Caco-2 (cell line): ENCODE results near the gene SNX6. TPM values are rescaled to one million over a fixed set of nuclear protein-coding genes. Genes with fewer than 3 reads are reported as not detected.
A peak's percentile ranks its signal among the peaks of the same experiment; 100 is the strongest.
"Not testable (repeated sequence)": the region's sequence is repeated elsewhere in the genome, so short reads cannot be mapped to it uniquely, and the experiment has no call there.

Experiments used
- BruUV-seq: library from RNA; stranded (reverse); fragments of 400-500 nt; replicated peaks from 2 replicates; lab custom pipeline; 2021; lab: Mats Ljungman, UMichigan
- CTCF ChIA-PET: fragments of 300-600 bp; sonication (Branson Sonifier 250); formaldehyde crosslinking; loops from one replicate; lab custom pipeline; 2022; ENCODE audit warnings: antibody characterized with exemption; lab: Charles Lee
- POLR2A ChIA-PET: fragments of 300-600 bp; sonication (Branson Sonifier 250); formaldehyde crosslinking; loops from one replicate; lab custom pipeline; 2022; ENCODE audit warnings: antibody characterized with exemption; lab: Charles Lee
- DNase-seq, 2 experiments: peaks; one replicate each; pipeline versions ENCODE4 v3.0.0 to v3.0.0-alpha.2; 2020 to 2022
- H3K27me3 ChIP-seq: replicated peaks from 2 replicates; pipeline ENCODE4 v1.6.0; 2011; ENCODE audit warnings: low read length; ENCODE audit not compliant: control insufficient read depth, insufficient read depth
- H3K36me3 ChIP-seq: 2 replicates; pipeline ENCODE4 v1.5.1; 2011; ENCODE audit warnings: low read length; ENCODE audit not compliant: control insufficient read depth, insufficient read depth
- H3K4me1 ChIP-seq: fragments of 250-450 bp; sonication (Bioruptor Pico); 2 replicates; pipeline ENCODE4 v1.5.1; 2020; ENCODE audit warnings: mild to moderate bottlenecking
- H3K4me3 ChIP-seq: 2 replicates; pipeline ENCODE4 v1.5.1; 2011; ENCODE audit warnings: low read depth, mild to moderate bottlenecking, control low read depth, low read length
- H3K9me3 ChIP-seq: fragments of 250-450 bp; sonication (Bioruptor Pico); 2 replicates; pipeline ENCODE4 v1.5.1; 2020; ENCODE audit warnings: mild to moderate bottlenecking, moderate library complexity
- H3K27ac Mint-ChIP-seq: one replicate; pipeline ENCODE4 v1.8.0; 2022; ENCODE audit warnings: mixed read lengths; ENCODE audit not compliant: unreplicated experiment
- H3K27me3 Mint-ChIP-seq: one replicate; pipeline ENCODE4 v1.8.0; 2022; ENCODE audit warnings: mixed read lengths; ENCODE audit not compliant: insufficient read depth, unreplicated experiment
- H3K36me3 Mint-ChIP-seq: one replicate; pipeline ENCODE4 v1.8.0; 2022; ENCODE audit warnings: mild to moderate bottlenecking, mixed read lengths; ENCODE audit not compliant: insufficient read depth, unreplicated experiment
- H3K4me1 Mint-ChIP-seq: one replicate; pipeline ENCODE4 v1.8.0; 2022; ENCODE audit warnings: low read depth, mixed read lengths; ENCODE audit not compliant: unreplicated experiment
- H3K4me3 Mint-ChIP-seq: one replicate; pipeline ENCODE4 v1.8.0; 2022; ENCODE audit warnings: mild to moderate bottlenecking, moderate library complexity, mixed read lengths; ENCODE audit not compliant: unreplicated experiment
- H3K9me3 Mint-ChIP-seq: one replicate; pipeline ENCODE4 v1.8.0; 2022; ENCODE audit warnings: mixed read lengths; ENCODE audit not compliant: unreplicated experiment
- intact Hi-C: fragments of 100-400 bp; cut with micrococcal nuclease; formaldehyde crosslinking; loops from one replicate; pipeline ENCODE4 v1.10.0; 2022; ENCODE audit not compliant: unreplicated experiment
- total RNA-seq: library from RNA; stranded (reverse); gene quantifications from 2 replicates; pipeline ENCODE4 v1.2.3, GENCODE V29; 2022
- TF ChIP-seq, protein P1 (sequence below), 2 experiments: fragments of 200-600 bp in 1 of 2; IDR thresholded peaks; 1 replicate in 1 of 2; 2 replicates in 1 of 2; pipeline versions ENCODE4 v1.5.1 to v1.8.0; 2011 to 2022; ENCODE audit warnings: antibody characterized with exemption in 1 of 2, control low read depth in 1 of 2, inconsistent platforms in 1 of 2, low read depth in 1 of 2, low read length in 1 of 2, mild to moderate bottlenecking in 1 of 2, moderate library complexity in 1 of 2; ENCODE audit not compliant: insufficient read depth in 1 of 2, severe bottlenecking in 1 of 2, unreplicated experiment in 1 of 2

The SNX6 gene
- total RNA-seq, 1 experiment from 2014 or later, result 106 TPM

- Histone ChIP-seq H3K9me3 (no peaks in the 10 kb centered on the region), H3K36me3 (no peaks in the 10 kb centered on the region), H3K4me1 (peaks cover 6% of the 10 kb centered on the region; the same call in 1 of the 2 replicates), H3K27me3 (no peaks in the 10 kb centered on the region), H3K4me3 (no peak overlapping the region)
- H3K4me1 Mint-ChIP-seq, result peaks cover 6% of the 10 kb centered on the region
- no peaks in the 10 kb centered on the region for H3K9me3 Mint-ChIP-seq
- H3K4me3 Mint-ChIP-seq, result no peak overlapping the region
- no peaks in the 10 kb centered on the region for H3K36me3 Mint-ChIP-seq
- no TSS peak for BruUV-seq
- no peaks in the 10 kb centered on the region for H3K27me3 Mint-ChIP-seq
- TF ChIP-seq, protein P1, sequence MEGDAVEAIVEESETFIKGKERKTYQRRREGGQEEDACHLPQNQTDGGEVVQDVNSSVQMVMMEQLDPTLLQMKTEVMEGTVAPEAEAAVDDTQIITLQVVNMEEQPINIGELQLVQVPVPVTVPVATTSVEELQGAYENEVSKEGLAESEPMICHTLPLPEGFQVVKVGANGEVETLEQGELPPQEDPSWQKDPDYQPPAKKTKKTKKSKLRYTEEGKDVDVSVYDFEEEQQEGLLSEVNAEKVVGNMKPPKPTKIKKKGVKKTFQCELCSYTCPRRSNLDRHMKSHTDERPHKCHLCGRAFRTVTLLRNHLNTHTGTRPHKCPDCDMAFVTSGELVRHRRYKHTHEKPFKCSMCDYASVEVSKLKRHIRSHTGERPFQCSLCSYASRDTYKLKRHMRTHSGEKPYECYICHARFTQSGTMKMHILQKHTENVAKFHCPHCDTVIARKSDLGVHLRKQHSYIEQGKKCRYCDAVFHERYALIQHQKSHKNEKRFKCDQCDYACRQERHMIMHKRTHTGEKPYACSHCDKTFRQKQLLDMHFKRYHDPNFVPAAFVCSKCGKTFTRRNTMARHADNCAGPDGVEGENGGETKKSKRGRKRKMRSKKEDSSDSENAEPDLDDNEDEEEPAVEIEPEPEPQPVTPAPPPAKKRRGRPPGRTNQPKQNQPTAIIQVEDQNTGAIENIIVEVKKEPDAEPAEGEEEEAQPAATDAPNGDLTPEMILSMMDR (IDR thresholded peaks at IDR 0.05; ENCODE audit: insufficient read depth in 1 of 2, low read depth in 1 of 2, low read length in 1 of 2, severe bottlenecking in 1 of 2, unreplicated experiment in 1 of 2), result no peak
- no peak overlapping the region for H3K27ac Mint-ChIP-seq
- intact Hi-C loops, result no loop called here
- CTCF ChIA-PET, result no interaction called here
- POLR2A ChIA-PET, result no interaction called here
- DNase-seq, result no peak
Observed at GRCh38 chr14:34662561-34663088, 32.7 kb upstream of the SNX6 start.

DNA sequence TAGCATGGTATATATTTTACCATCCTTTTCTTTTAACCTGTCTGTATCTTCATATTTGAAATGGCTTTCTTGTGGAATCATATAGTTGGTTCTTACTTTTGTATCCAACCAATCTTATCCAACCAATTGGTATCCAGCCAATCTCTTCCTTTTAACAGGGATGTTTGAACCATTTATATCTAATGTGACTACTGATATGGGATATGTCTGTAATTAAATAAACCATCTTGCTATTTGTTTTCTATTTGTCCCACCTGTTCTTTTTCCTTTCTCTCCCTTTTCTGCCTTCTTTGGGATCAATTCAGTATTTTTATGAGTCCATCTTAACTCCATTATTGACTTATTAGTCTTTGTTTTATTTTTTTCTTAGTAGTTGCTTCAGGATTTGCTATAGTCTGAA lies 30.8 kb upstream of the SNX6 start:
- CTCF ChIA-PET, result no interaction called here
- no peaks in the 10 kb centered on the region for H3K9me3 Mint-ChIP-seq
- H3K36me3 Mint-ChIP-seq, result no peaks in the 10 kb centered on the region
- Histone ChIP-seq H3K36me3 (no peaks in the 10 kb centered on the region), H3K27me3 (no peaks in the 10 kb centered on the region), H3K4me3 (no peak overlapping the region), H3K4me1 (peaks cover 15% of the 10 kb centered on the region), H3K9me3 (no peaks in the 10 kb centered on the region)
- H3K27me3 Mint-ChIP-seq, result no peaks in the 10 kb centered on the region
- TF ChIP-seq, protein P1 (IDR thresholded peaks at IDR 0.05; ENCODE audit: insufficient read depth in 1 of 2, low read depth in 1 of 2, low read length in 1 of 2, severe bottlenecking in 1 of 2, unreplicated experiment in 1 of 2), result no peak
- H3K27ac Mint-ChIP-seq, result no peak overlapping the region
- POLR2A ChIA-PET, result no interaction called here
- DNase-seq, result no peak
- H3K4me3 Mint-ChIP-seq, result no peak overlapping the region
- peaks cover 11% of the 10 kb centered on the region for H3K4me1 Mint-ChIP-seq
- BruUV-seq, result no TSS peak
- intact Hi-C loops, result no loop called here

GRCh38 chr14:34655959-34656358 lies 26.0 kb upstream of the SNX6 start:
- Mint-ChIP-seq H3K36me3 (peaks cover 5% of the 10 kb centered on the region), H3K27me3 (no peaks in the 10 kb centered on the region), H3K4me3 (no peak overlapping the region), H3K27ac (peak overlapping the region; percentile 20), H3K4me1 (peaks cover 19% of the 10 kb centered on the region), H3K9me3 (no peaks in the 10 kb centered on the region)
- no peak overlapping the region for H3K4me3 ChIP-seq
- DNase-seq, result no peak
- no TSS peak for BruUV-seq
- H3K4me1 ChIP-seq, result peaks cover 38% of the 10 kb centered on the region
- CTCF ChIA-PET, result no interaction called here
- intact Hi-C loops, result no loop called here
- no peaks in the 10 kb centered on the region for H3K36me3 ChIP-seq
- POLR2A ChIA-PET, result no interaction called here
- H3K27me3 ChIP-seq, result no peaks in the 10 kb centered on the region
- TF ChIP-seq, protein P1 (IDR thresholded peaks at IDR 0.05; ENCODE audit: insufficient read depth in 1 of 2, low read depth in 1 of 2, low read length in 1 of 2, severe bottlenecking in 1 of 2, unreplicated experiment in 1 of 2), result no peak
- H3K9me3 ChIP-seq, result no peaks in the 10 kb centered on the region

- H3K36me3 ChIP-seq, POLR2A ChIA-PET, H3K9me3 ChIP-seq, H3K9me3 Mint-ChIP-seq, CTCF ChIA-PET, H3K4me3 ChIP-seq, H3K4me3 Mint-ChIP-seq, BruUV-seq, H3K27ac Mint-ChIP-seq, H3K27me3 Mint-ChIP-seq, DNase-seq, intact Hi-C loops, H3K27me3 ChIP-seq: not testable (repeated sequence)
- Mint-ChIP-seq H3K4me1 (peaks cover 32% of the 10 kb centered on the region), H3K36me3 (peaks cover 11% of the 10 kb centered on the region)
- peaks cover 53% of the 10 kb centered on the region for H3K4me1 ChIP-seq
Observed at GRCh38 chr14:34653073-34653472, 23.1 kb upstream of the SNX6 start.

- BruUV-seq, H3K27ac Mint-ChIP-seq: not testable (repeated sequence)
Observed at GRCh38 chr14:34652348-34652747, 22.4 kb upstream of the SNX6 start.

More at GRCh38 chr14:34652348-34652747, 22.4 kb upstream of the SNX6 start:
- Mint-ChIP-seq H3K4me1 (peaks cover 32% of the 10 kb centered on the region), H3K36me3 (peaks cover 18% of the 10 kb centered on the region)
- H3K9me3 Mint-ChIP-seq, intact Hi-C loops, H3K9me3 ChIP-seq, H3K4me3 Mint-ChIP-seq, CTCF ChIA-PET, H3K27me3 ChIP-seq, H3K36me3 ChIP-seq, H3K27me3 Mint-ChIP-seq, DNase-seq, H3K4me3 ChIP-seq, POLR2A ChIA-PET: not testable (repeated sequence)
- H3K4me1 ChIP-seq, result peaks cover 53% of the 10 kb centered on the region
